Trophoblast cell (in vitro differentiated cells and primary cell): ENCODE results near the gene FAM200B.

Experiments
- DNase-seq, 2 donors: peaks; one replicate each; pipeline ENCODE4 v3.0.0-alpha.2; 2016
- H2AFZ ChIP-seq: 2 replicates; pipeline ENCODE4 v1.6.1; 2013; ENCODE audit warnings: low read length, moderate library complexity, mild to moderate bottlenecking; ENCODE audit not compliant: insufficient read depth, poor library complexity
- H2AK5ac ChIP-seq: 2 replicates; pipeline ENCODE4 v1.6.1; 2013; ENCODE audit warnings: mild to moderate bottlenecking, low read length
- H2BK120ac ChIP-seq: 2 replicates; pipeline ENCODE4 v1.6.1; 2013; ENCODE audit warnings: low read length, mild to moderate bottlenecking, moderate library complexity; ENCODE audit not compliant: insufficient read depth, poor library complexity
- H2BK12ac ChIP-seq: 2 replicates; pipeline ENCODE4 v1.6.1; 2013; ENCODE audit warnings: mild to moderate bottlenecking, low read length, moderate library complexity
- H2BK5ac ChIP-seq: 2 replicates; pipeline ENCODE4 v1.6.1; 2013; ENCODE audit warnings: low read length, low read depth, moderate library complexity, mild to moderate bottlenecking; ENCODE audit not compliant: poor library complexity
- H3K14ac ChIP-seq: 2 replicates; pipeline ENCODE4 v1.6.1; 2013; ENCODE audit warnings: mild to moderate bottlenecking, low read length
- H3K18ac ChIP-seq: 2 replicates; pipeline ENCODE4 v1.6.1; 2013; ENCODE audit warnings: mild to moderate bottlenecking, low read length
- H3K23ac ChIP-seq: 2 replicates; pipeline ENCODE4 v1.6.1; 2013; ENCODE audit warnings: low read length
- H3K27ac ChIP-seq: 2 replicates; pipeline ENCODE4 v1.5.1; 2013; ENCODE audit warnings: low read depth, mild to moderate bottlenecking, inconsistent platforms, low read length, moderate library complexity
- H3K27me3 ChIP-seq: 2 replicates; pipeline ENCODE4 v1.6.1; 2013; ENCODE audit warnings: inconsistent platforms, mild to moderate bottlenecking, low read length, moderate library complexity; ENCODE audit not compliant: insufficient read depth
- H3K36me3 ChIP-seq, 2 experiments: 1 replicate in 1 of 2; 2 replicates in 1 of 2; pipeline ENCODE4 v1.6.1; 2013; ENCODE audit warnings: low read length in 2 of 2, mild to moderate bottlenecking in 2 of 2, moderate library complexity in 1 of 2; ENCODE audit not compliant: insufficient read depth in 2 of 2, control insufficient read depth in 1 of 2
- H3K4ac ChIP-seq: 2 replicates; pipeline ENCODE4 v1.6.1; 2013; ENCODE audit warnings: low read depth, mild to moderate bottlenecking, low read length, moderate library complexity
- H3K4me1 ChIP-seq, 2 experiments: 1 replicate in 1 of 2; 2 replicates in 1 of 2; pipeline ENCODE4 v1.6.1; 2013; ENCODE audit warnings: low read length in 2 of 2, mild to moderate bottlenecking in 2 of 2, moderate library complexity in 1 of 2; ENCODE audit not compliant: insufficient read depth in 2 of 2, control insufficient read depth in 1 of 2
- H3K4me2 ChIP-seq: 2 replicates; pipeline ENCODE4 v1.6.1; 2013; ENCODE audit warnings: inconsistent platforms, mild to moderate bottlenecking, low read length, moderate library complexity
- H3K4me3 ChIP-seq: 2 replicates; pipeline ENCODE4 v1.5.1; 2013; ENCODE audit warnings: mild to moderate bottlenecking, low read depth, low read length, inconsistent platforms
- H3K79me1 ChIP-seq: one replicate; pipeline ENCODE4 v1.6.1; 2013; ENCODE audit warnings: low read length
- H3K79me2 ChIP-seq: 2 replicates; pipeline ENCODE4 v1.6.1; 2013; ENCODE audit warnings: low read length, mild to moderate bottlenecking; ENCODE audit not compliant: control insufficient read depth, insufficient read depth, poor library complexity
- H3K9ac ChIP-seq: 2 replicates; pipeline ENCODE4 v1.6.1; 2013; ENCODE audit warnings: mild to moderate bottlenecking, low read length
- H3K9me3 ChIP-seq: 2 replicates; pipeline ENCODE4 v1.6.1; 2013; ENCODE audit warnings: low read depth, mild to moderate bottlenecking, control low read depth, inconsistent platforms, low read length; ENCODE audit not compliant: insufficient read depth
- H4K12ac ChIP-seq: 2 replicates; pipeline ENCODE4 v1.6.1; 2013; ENCODE audit warnings: low read depth, mild to moderate bottlenecking, low read length, moderate library complexity
- H4K8ac ChIP-seq: 2 replicates; pipeline ENCODE4 v1.6.1; 2013; ENCODE audit warnings: low read depth, mild to moderate bottlenecking, low read length, moderate library complexity
- H4K91ac ChIP-seq: one replicate; pipeline ENCODE4 v1.6.1; 2013; ENCODE audit warnings: low read depth, mild to moderate bottlenecking, low read length, moderate library complexity
- WGBS: extraction: QIAGEN DNeasy Blood & Tissue Kit; methylation state at CpG from one replicate; pipeline ENCODE4 v1.1.7; 2013; ENCODE audit warnings: missing lambda C conversion rate; ENCODE audit not compliant: insufficient read length, insufficient coverage; ENCODE audit errors: extremely low coverage; 5-methylcytosine and 5-hydroxymethylcytosine counted together

Gene FAM200B

DNA sequence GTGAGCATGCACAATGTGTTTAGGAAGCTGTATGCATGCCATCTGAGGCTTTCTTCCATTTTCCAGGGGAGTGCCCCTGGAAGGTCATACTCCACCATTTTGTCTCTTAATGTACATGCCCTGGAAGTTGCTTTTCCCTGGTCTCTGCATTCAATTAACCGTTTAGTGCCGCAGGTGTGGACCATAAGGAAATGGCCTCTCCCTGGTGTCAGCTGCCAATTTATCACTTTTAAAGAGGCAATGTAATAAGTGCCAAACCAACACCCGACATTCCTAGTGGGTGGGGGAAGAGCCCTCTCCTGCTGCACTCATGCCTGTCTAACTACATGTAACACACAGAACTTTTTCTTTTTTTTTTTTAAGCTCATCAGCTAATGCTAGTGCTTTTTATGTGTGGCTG, 14.1 kb downstream of the FAM200B start:
- H3K14ac ChIP-seq: no peak overlapping the region
- H4K8ac ChIP-seq: no peak overlapping the region
- peaks cover 5% of the 10 kb centered on the region for H3K79me1 ChIP-seq
- no peak overlapping the region for H3K9ac ChIP-seq
- peak overlapping the region; percentile 40 for H3K27ac ChIP-seq
- H3K18ac ChIP-seq: no peak overlapping the region
- H3K27me3 ChIP-seq: no peaks in the 10 kb centered on the region
- H3K23ac ChIP-seq: no peak overlapping the region
- no peak overlapping the region for H2BK120ac ChIP-seq
- H2AK5ac ChIP-seq: no peak overlapping the region
- peaks cover 3% of the 10 kb centered on the region for H3K9me3 ChIP-seq
- no peak overlapping the region for H3K4me3 ChIP-seq
- H2AFZ ChIP-seq: no peak overlapping the region
- H3K4me2 ChIP-seq: no peak overlapping the region
- peaks cover 7 to 14% of the 10 kb centered on the region in 2 experiments for H3K4me1 ChIP-seq
- H3K79me2 ChIP-seq: no peaks in the 10 kb centered on the region
- no peak overlapping the region for H4K12ac ChIP-seq
- no peak overlapping the region for H2BK5ac ChIP-seq
- H3K4ac ChIP-seq: no peak overlapping the region
- no peaks in the 10 kb centered on the region for H3K36me3 ChIP-seq
- H4K91ac ChIP-seq: no peak overlapping the region
- no peak for DNase-seq
- no peak overlapping the region for H2BK12ac ChIP-seq
- WGBS: no CpG with 5 or more reads among the region's 3 CpGs

DNA sequence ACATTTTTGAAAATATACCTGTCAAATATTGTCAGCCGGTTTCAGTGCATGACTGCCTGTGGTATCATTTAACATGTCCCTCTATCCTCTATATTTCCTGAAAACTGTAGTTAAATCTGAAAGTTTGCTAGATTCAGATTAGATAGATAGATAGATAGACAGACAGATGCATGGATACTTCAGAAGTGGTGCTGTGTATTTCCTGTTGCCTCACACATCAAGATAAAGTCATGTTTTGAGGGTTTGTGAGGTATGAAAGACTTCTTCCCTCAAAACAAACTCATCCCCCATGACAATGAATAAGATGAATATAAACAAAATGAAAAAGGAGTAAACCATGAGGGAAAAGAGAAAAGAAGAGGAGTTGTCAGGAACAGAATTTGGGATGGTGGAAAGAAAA, 15.2 kb downstream of the FAM200B start:
- H3K4me2 ChIP-seq: no peak overlapping the region
- H3K36me3 ChIP-seq: no peaks in the 10 kb centered on the region
- no peak overlapping the region for H2AFZ ChIP-seq
- WGBS: no CpG with 5 or more reads among the region's 1 CpG
- no peak overlapping the region for H3K14ac ChIP-seq
- no peaks in the 10 kb centered on the region for H3K27me3 ChIP-seq
- no peak overlapping the region for H2AK5ac ChIP-seq
- H3K9ac ChIP-seq: no peak overlapping the region
- no peak overlapping the region for H2BK120ac ChIP-seq
- no peak overlapping the region for H3K27ac ChIP-seq
- no peak overlapping the region for H2BK12ac ChIP-seq
- H3K4me3 ChIP-seq: no peak overlapping the region
- no peak overlapping the region for H4K12ac ChIP-seq
- H3K4ac ChIP-seq: no peak overlapping the region
- no peak overlapping the region for H4K8ac ChIP-seq
- H3K4me1 ChIP-seq: peaks cover 6 to 10% of the 10 kb centered on the region in 2 experiments
- no peaks in the 10 kb centered on the region for H3K79me2 ChIP-seq
- no peak overlapping the region for H4K91ac ChIP-seq
- no peak overlapping the region for H2BK5ac ChIP-seq
- H3K79me1 ChIP-seq: peaks cover 4% of the 10 kb centered on the region
- no peak for DNase-seq
- no peak overlapping the region for H3K23ac ChIP-seq
- H3K18ac ChIP-seq: no peak overlapping the region
- H3K9me3 ChIP-seq: peaks cover 3% of the 10 kb centered on the region

- Histone ChIP-seq H3K23ac (no peak within 1 kb of the TSS), H3K27ac (no peak within 1 kb of the TSS), H3K4me1 (no peaks in the 10 kb centered on the region), H2BK5ac (no peak within 1 kb of the TSS), H3K27me3 (no peaks in the 10 kb centered on the region), H3K4ac (no peak within 1 kb of the TSS), H4K8ac (no peak within 1 kb of the TSS), H2AFZ (no peak within 1 kb of the TSS), H3K14ac (no peak within 1 kb of the TSS), H3K79me1 (no peaks in the 10 kb centered on the region), H2BK120ac (no peak within 1 kb of the TSS), H2AK5ac (no peak within 1 kb of the TSS), H3K9me3 (no peaks in the 10 kb centered on the region), H3K4me2 (no peak within 1 kb of the TSS), H4K12ac (no peak within 1 kb of the TSS), H3K4me3 (no peak within 1 kb of the TSS), H4K91ac (no peak within 1 kb of the TSS), H3K79me2 (no peaks in the 10 kb centered on the region), H3K36me3 (no peaks in the 10 kb centered on the region), H2BK12ac (no peak within 1 kb of the TSS), H3K9ac (no peak within 1 kb of the TSS), H3K18ac (no peak within 1 kb of the TSS)
- peak; percentile 27 to 55 for DNase-seq
- WGBS: no CpG with 5 or more reads among the region's 43 CpGs
Measured at GRCh38 chr4:15702941-15703403, 21.3 kb downstream of the FAM200B start, which contains the start of gene BST1. BST1 (plus strand) TSS chr4:15703065; CDS start chr4:15703145, 80 bp downstream.

DNA sequence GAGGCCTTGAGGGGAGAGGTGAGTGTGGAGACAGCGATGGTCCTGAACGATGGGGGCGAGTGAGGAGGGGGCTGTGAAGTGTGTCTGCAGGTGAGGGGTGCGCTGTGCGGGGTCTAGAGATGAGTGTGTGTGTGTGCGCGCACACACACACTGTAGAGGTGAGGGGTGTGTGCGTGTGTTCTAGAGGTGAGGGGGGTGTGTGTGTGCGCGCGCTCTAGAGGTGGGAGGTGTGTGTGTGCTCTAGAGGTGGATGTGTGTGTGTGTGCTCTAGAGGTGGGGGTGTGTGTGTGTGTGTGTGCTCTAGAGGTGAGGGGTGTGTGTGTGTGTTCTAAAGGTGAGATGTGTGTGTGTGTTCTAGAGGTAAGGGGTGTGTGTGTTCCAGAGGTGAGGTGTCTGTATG, 21.8 kb downstream of the FAM200B start:
- no peak overlapping the region for H2BK5ac ChIP-seq
- H2AFZ ChIP-seq: no peak overlapping the region
- DNase-seq: no peak
- H2BK12ac ChIP-seq: no peak overlapping the region
- H3K9ac ChIP-seq: no peak overlapping the region
- no peak overlapping the region for H3K18ac ChIP-seq
- H4K12ac ChIP-seq: no peak overlapping the region
- H3K79me1 ChIP-seq: no peaks in the 10 kb centered on the region
- no peaks in the 10 kb centered on the region for H3K9me3 ChIP-seq
- WGBS: no CpG with 5 or more reads among the region's 11 CpGs
- H3K79me2 ChIP-seq: no peaks in the 10 kb centered on the region
- no peaks in the 10 kb centered on the region for H3K4me1 ChIP-seq
- H2BK120ac ChIP-seq: no peak overlapping the region
- H3K4ac ChIP-seq: no peak overlapping the region
- no peak overlapping the region for H3K14ac ChIP-seq
- no peak overlapping the region for H3K4me3 ChIP-seq
- H3K36me3 ChIP-seq: no peaks in the 10 kb centered on the region
- no peak overlapping the region for H4K8ac ChIP-seq
- H3K4me2 ChIP-seq: no peak overlapping the region
- H3K27me3 ChIP-seq: no peaks in the 10 kb centered on the region
- H3K27ac ChIP-seq: no peak overlapping the region
- H2AK5ac ChIP-seq: no peak overlapping the region
- H3K23ac ChIP-seq: no peak overlapping the region
- no peak overlapping the region for H4K91ac ChIP-seq
